Measurements from ENCODE around the gene MAST2.
"Not testable (repeated sequence)": the region's sequence is repeated elsewhere in the genome, so short reads cannot be mapped to it uniquely, and the experiment has no call there.

MAST2 gene

DNA sequence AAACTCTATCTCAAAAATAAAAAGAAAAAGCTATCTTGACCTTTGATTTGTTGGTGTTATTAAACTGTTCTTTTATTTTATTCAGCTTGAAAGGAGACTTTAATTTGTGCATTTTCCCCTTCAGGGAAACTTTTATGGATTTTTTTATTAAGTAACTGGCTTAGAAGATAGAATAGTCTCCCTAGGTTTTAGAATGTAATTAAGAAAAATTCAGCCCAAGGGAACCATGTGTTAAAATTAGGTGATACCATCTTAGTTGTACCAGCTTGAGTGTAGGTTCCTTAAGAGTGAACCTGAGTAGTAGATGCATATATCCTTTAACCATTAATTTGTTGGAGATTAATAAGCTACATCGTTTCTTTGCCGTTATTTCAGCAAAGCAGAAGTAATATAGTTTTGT, 11.4 kb downstream of the MAST2 start:
- no peak for DNase-seq (ENCODE audit: low read depth in 2 of 2)

DNA sequence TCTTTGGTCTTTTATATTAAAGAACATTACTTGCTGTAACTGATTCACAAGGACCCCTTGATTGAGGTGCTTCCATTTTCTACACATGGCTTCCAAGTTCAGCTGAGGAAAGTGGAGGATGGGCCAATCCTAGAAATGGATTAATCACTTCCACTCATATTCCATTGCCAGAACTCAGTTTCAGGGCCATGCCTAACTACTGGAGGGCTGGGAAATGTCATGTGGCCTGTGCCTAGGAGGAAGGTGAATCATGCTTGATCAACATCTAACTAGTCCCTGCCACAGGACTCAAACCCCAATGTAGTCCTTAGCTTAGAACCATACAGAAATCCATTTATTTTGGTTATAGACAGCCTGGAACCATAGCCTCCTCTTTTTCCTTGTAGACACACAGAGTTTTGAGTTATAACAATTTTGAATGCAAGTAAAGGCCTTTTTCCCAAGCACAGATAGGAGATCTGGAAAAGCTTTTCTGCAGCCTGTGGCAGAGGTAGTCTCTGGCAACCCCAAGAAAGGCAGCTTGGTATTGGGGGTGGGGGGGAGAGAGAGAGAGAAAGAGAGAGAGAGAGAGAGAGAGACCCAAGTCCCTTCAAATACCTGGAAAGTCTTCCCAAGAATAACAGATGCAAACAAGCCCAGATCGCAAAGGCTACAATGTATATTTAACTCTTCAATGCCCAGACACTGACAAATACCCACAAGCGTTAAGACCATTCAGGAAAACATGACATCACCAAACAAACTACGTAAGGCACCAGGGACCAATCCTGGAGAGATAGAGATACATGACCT, 12.5 kb downstream of the MAST2 start:
- DNase-seq (ENCODE audit: low read depth in 2 of 2): no peak

DNA sequence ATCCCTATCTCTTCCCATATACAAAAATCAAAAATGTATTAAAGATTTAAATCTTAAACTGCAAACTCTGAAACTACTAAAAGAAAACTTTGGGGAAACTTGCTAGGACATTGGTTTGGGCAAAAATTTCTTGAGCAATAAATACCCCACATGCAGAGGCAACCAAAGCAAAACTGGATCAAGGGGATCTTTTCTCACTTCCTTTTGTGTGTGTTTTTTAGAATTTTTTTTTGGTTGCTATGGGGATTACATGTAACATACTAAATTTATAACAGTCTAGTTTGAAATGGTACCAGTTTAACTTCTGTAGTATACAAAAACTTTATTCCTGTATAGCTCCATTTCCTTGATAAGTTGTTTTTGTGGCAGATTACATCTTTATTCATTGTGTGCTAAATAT, 16.8 kb downstream of the MAST2 start:
- DNase-seq (ENCODE audit: low read depth in 2 of 2): no peak

DNA sequence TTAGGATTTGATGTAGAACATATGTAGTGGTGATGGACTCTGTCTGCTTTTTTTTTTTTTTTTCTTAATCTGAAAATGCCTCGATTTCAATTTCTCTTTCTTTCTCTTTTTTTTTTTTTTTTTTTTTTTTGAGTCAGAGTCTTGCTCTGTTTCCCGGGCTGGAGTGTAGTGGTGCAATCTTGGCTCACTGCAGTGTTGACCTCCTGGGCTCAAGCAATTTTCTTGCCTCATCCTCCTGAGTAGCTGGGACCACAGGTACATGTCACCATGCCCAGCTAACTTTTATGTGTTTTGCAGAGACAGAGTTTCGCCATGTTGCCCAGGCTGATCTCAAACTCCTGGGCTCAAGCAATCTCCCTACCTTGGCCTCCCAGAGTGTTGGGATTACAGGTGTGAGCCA, 17.4 kb downstream of the MAST2 start:
- DNase-seq (ENCODE audit: low read depth in 2 of 2): no peak

DNA sequence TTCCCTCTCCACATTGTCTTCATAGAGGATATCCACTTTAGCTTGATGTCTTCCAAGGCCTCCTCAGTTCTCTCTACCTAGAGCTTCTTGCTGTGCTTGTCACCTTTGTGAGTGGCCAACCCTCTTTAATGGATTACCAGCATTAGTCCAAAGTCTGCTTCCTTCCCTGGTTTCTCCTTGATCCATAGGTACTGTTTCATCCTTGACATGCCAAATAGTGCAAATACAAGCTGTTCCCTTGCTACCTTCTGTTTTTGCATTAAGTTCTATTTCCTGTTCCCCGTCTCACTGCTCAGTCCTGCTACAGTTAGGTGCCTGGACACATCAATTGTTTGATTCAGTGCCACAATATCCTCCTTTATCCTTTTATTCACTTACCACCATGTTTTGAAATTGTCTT, 19.2 kb downstream of the MAST2 start:
- no peak for DNase-seq (ENCODE audit: low read depth in 2 of 2)

DNA sequence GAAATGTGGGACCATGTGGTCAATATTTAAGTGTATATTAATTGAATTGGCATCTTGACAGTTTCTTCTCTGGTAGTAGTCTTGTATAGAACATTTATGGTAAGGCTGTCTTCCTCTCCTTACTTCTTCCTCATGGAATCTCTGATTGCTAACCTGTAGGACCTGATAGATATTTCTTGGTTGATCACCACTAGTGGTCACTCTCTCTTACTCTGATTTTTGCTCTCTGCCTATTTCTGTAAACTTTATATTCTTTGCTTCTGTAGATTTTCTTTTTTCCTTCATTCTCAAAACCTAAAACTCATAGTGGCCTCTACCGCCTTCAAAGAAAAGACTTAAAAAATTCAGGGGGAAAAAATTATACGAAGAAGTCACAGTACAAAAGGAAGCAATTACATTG, 21.2 kb downstream of the MAST2 start:
- DNase-seq (ENCODE audit: low read depth in 2 of 2): no peak

DNA sequence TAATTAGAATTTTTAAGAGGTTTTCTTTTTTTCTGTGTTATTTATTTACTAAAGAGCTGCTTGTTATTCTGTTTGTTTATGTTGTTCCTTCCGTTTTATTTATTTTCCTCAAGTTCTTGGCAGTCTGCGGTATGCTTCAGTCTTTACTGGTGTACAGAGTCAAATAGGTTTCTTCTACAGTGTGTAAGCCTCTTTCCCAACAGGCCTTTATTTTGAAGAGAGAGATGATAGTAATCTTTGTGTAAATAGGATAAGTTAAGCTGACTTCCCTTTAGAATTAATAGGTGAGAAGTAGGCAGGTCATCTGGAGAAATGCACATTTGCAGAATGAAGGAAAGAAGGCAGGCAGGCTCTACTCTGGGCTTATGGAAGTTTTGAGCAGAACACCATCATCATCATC, 23.8 kb downstream of the MAST2 start:
- DNase-seq (ENCODE audit: low read depth in 2 of 2): no peak

DNA sequence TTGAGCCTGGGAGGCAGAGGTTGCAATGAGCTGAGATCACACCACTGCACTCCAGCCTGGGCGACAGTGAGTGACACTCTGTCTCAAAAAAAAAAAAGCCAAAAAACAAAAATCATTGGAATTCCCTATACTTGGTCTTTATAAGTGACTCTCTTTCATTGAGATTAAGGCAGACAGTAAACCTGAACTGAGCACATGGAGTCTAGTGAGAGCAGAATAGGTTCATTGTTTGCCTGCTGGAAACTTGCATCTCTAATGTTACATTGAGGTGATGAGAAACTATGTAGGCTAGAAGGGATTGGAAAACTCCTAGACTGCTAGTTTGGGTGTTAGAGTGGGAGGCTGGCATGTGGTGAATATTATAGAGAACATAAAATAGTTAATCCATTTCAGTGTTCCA, 25.4 kb downstream of the MAST2 start:
- no peak for DNase-seq (ENCODE audit: low read depth in 2 of 2)

DNA sequence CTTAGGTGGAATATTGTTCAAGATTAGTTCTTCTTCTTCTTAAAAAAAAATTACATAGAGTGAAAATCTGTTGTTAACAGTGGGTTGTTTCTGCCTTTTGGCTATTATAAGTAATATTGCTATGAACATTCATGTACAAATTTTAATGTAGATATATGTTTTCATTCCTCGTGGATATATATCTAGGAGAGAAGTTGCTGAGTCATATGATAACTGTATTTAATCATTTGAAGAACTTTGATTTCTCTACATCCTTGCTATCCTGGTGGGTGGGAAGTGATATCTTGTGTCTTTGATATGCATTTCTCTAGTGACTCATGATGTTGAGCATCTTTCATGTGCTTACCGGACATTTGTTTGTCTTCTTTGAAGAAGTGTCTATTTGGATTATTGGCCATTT, 29.9 kb downstream of the MAST2 start:
- DNase-seq (ENCODE audit: low read depth in 2 of 2): no peak

DNA sequence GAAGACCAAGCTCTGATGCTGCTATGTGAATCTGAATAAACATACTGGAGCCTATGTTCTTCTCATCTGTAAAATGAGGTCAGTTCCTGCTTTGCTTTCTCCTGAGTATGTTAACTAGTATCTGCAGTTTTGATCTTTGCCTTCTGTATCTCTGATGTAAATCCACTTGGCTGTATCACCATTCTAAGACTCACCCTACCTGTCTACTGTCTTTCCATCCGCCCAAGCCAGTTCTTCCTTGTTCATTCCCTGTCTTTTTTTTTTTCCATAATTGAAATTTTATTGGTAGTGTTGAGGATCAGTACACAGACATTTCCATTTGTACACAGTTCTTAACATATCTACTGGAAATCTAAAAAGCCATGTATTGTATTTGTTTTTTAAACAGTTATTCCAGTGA, 31.3 kb downstream of the MAST2 start:
- no peak for DNase-seq (ENCODE audit: low read depth in 2 of 2)

DNA sequence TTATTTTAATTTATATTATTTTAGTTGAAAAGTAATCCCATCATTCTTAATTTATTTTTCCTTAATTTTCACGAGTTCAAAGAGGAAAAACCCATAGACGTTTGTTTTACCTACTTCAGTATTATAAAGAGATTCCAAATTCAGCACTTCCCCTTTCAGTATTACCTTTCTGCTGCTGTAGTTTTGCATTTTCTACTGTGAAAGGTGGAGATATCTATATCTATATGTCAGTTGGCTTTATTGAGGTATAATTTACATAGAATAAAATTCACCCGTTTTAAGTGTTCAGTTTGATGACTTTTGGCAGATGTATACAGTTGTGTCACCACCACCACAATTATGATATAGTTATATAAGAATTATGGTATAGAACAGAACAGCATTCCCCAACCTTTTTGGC, 33.0 kb downstream of the MAST2 start:
- no peak for DNase-seq (ENCODE audit: low read depth in 2 of 2)

DNA sequence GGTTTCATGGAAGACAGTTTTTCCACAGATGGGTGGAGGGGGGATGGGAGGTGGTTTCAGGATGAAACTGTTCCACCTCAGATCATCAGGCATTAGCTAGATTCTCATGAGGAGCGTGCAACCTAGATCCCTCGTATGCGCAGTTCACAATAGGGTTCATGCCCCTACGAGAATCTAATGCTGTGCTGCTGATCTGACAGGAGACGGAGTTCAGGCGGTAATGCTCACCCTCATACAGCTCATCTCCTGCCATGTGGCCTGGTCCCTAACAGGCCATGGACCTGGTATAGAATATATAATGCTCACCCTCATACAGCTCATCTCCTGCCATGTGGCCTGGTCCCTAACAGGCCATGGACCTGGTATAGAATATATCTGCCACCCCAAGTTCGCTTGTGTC, 33.4 kb downstream of the MAST2 start:
- not testable (repeated sequence) for DNase-seq (ENCODE audit: low read depth in 2 of 2)

DNA sequence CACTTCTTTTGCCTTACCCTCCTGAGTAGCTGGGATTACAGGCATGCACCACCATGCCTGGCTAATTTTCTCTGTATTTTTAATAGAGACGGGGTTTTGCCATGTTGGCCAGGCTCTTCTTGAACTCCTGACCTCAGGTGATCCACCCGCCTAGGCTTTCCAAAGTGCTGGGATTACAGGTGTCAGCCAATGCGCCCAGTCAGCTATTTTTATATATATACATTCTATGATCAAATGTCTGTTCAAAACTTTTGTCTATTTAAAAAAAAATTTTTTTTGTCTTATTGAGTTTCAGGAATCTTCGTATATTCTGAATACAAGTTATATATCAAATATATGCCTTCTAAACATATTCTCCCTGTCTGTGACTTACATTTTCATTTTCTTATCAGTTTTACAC, 34.9 kb downstream of the MAST2 start:
- not testable (repeated sequence) for DNase-seq (ENCODE audit: low read depth in 2 of 2)

DNA sequence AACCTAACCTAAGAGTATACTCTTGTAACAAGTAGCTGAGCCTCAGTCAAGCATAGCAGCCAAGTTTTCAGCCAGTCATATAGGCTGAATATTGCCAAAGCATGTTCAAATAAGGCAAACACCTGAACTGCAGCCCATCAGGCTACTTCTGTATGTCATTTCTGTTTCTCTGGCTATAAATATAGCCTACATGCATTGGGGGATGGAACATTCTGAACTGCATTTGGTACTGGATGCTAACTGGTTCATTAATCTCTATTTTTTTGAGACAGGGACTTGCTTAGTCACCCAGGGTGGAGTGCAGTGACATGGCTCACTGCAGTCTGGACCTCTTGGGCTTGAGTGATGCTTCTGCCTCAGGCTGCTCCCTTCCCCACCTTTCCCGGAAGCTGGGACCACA, 37.3 kb downstream of the MAST2 start:
- DNase-seq (ENCODE audit: low read depth in 2 of 2): no peak

DNA sequence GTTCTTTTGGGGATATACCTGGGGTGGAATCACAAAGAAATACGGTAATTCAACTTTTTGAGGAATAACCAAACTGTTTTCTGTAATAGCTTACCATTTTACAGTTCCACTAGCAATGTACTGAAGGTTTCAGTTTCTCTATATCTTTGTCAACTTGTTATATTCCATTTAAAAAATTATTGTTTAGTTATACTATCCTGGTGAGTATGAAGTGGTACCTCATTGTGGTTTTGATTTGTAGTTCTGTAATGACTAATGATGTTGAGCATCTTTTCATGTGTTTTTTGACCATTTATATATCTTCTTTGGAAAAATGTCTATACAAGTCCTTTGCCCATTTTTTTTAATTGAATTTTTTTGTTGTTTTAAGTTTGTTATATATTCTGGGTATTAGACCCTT, 39.4 kb downstream of the MAST2 start:
- DNase-seq (ENCODE audit: low read depth in 2 of 2): no peak

DNA sequence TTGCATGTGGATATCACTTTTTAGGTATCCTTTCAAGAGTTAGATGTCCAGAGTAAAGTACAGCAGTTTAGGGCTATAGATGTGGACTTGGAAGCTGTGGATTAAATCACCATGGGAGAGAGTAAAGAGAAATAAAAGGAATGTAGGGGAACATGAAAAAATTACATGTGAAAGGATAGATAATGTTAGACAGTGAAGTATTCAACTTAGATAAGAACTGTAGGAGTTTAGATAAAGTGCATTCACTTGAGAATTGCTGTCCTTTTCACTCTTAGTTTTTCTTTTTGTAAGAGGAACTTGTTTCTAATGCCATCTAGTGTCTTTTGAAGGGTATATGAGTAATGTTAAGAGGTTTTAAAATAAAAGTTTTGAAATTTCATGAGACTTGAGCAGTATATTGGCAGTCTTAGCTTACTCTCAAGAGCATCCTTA, 40.1 kb downstream of the MAST2 start:
- DNase-seq (ENCODE audit: low read depth in 2 of 2): no peak

DNA sequence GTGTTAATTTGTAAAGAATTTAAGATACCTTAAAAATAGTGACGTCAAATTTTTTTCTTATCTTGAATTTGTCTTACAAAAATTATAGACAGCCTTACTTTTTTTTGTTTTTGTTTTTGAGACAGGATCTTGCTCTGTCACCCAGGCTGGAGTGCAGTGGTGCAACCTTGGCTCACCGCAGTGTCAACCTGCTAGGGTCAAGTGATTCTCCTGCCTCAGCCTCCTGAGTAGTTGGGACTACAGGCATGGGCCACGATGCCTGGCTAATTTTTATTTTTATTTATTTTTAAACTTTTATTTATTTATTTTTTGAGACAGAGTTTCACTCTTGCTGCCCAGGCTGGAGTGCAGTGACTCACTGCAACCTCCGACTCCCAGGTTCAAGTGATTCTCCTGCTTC, 40.6 kb downstream of the MAST2 start:
- not testable (repeated sequence) for DNase-seq (ENCODE audit: low read depth in 2 of 2)

DNA sequence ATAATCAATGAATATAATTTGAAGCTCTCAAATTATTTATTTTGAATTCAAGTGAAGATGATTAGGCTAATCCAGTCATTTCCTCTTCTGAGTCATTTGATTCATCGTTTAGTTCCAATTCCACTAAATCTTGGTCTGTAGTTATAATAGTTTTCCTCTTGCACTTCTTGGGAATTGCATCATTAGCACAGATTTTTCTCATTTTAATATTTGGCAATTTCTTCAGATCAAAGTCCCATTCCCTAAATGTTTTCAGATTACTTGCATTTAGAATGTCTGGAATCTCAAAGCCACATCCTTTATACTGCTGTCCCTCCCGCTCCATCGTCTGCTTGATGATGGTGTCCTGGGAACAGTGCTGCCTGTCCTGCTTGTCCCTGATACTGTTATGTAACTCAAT, 43.5 kb downstream of the MAST2 start:
- DNase-seq (ENCODE audit: low read depth in 2 of 2): no peak

DNA sequence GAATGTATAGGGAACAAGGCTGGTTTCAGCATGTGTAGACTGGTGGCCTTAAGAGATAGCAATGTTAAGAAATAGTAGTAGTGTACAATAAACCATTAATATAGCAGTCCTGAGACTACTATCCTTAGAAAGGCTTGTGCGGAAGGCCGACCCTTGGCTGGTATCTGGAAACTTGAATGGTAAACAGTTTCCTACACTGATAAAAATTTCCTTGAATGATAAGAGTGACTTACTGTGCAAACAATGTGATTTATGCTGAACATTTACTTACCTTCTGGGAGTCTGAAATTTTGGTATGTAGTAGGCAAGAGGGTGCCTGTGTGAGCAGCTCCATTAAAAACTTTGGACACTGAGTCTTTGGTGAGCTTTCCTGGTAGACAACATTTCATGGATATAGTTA, 44.7 kb downstream of the MAST2 start:
- DNase-seq (ENCODE audit: low read depth in 2 of 2): no peak

DNA sequence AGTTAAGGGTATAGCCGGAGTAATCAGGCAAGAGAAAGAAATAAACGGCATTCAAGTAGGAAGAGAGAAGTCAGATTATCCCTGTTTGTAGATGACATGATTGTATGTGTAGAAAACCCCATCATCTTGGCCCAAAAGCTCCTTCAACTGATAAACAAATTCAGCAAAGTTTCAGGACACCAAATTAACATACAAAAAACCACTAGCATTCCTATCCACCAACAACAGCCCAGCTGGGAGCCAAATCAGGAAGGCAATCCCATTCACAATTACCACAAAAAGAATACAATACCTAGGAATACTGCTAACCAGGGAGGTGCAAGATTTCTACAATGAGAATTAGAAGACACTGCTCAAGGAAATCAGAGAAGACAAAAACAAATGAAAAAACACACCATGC, 45.3 kb downstream of the MAST2 start:
- DNase-seq (ENCODE audit: low read depth in 2 of 2): no peak

DNA sequence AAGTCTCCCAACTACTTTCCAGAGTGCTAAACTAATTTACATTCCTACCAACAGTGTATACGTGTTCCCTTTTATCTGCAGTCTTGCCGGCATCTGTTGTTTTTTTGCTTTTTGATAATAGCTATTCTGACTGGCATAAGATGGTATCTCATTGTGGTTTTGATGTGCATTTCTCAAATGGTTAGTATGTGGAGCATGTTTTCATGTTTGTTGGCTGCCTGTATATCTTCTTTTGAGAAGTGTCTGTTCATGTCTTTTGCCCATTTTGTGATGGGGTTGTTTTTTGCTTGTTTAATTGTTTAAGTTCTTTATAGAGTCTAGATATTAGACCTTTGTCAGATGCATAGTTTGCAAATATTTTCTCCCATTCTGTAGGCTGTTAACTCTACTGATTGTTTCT, 46.6 kb downstream of the MAST2 start:
- no peak for DNase-seq (ENCODE audit: low read depth in 2 of 2)

DNA sequence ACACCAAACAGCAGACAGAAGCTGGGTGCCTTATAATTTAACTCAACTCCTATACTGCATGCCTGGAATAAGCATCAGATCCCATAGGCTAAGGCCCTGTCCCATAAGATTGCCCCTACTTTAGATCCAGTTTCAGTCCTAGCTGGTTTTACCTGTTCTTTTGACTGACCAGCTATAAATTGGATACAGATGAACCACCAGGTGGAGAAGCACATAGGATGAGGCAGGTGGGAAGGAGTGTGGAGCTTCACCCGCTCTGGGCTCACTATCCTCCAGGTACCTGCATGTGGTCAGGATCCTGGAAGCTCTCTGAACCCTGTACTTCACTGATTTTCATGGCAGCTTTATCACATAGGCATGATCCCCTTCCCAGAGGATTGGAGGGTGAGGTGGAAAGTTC, 51.3 kb downstream of the MAST2 start:
- DNase-seq (ENCODE audit: low read depth in 2 of 2): no peak

DNA sequence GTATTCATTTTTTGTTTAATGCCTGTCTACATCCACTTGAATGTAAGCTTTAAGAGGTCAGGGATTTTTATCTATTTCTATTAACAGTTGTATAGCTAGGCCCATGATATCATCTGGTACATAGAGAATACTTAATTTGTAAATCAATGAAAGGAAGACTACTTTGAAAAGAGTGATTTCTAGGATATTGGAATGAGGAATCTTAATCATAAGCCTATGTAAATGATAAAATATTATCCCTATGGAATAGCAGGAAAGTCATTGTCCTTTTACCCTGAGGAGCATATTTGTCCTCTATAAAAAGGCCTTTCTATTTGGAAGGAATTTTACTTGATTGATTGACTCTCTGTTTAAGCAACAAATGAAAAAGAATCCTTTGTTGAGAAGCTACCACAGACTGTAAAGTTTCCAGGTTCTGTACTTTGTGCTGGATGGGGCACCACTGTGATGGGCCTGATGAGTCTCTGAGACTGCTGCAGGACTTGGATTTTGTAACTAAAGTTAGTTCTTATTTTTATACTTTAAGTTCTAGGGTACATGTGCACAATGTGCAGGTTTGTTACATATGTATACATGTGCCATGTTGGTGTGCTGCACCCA, 53.8 kb downstream of the MAST2 start:
- no peak for DNase-seq (ENCODE audit: low read depth in 2 of 2)

All from stimulated activated CD8-positive, alpha-beta memory T cell treated with anti-CD3 and anti-CD28 coated beads, Interleukin-7, amount 100 ng/mL, for 4 hours (primary cell).